NCI-H226 (cell line): ENCODE data around the gene SH2B2.
A peak's percentile ranks its signal among the peaks of the same experiment; 100 is the strongest.

Experiments used
- DNase-seq: peaks from one replicate; pipeline ENCODE4 v3.0.0-alpha.2; 2015

Gene SH2B2

DNA sequence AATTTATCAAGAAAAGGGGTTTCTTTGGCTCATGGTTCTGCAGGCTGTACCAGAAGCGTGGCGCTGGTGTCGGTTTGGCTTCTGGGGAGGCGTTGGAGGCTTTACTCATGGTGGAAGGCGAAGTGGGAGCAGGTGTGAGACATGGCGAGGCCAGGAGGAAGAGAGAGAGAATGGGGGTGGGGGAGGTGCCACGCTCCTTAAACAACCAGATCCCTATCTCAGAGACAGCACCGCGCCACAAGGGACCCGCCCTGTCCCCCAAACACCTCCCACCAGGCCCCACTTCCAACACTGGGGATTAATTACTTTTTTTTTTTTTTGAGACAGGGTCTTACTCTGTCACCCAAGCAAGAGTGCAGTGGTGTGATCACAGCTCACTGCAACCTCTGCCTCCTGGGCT is 18.0 kb upstream of the SH2B2 start:
- no peak for DNase-seq

DNA sequence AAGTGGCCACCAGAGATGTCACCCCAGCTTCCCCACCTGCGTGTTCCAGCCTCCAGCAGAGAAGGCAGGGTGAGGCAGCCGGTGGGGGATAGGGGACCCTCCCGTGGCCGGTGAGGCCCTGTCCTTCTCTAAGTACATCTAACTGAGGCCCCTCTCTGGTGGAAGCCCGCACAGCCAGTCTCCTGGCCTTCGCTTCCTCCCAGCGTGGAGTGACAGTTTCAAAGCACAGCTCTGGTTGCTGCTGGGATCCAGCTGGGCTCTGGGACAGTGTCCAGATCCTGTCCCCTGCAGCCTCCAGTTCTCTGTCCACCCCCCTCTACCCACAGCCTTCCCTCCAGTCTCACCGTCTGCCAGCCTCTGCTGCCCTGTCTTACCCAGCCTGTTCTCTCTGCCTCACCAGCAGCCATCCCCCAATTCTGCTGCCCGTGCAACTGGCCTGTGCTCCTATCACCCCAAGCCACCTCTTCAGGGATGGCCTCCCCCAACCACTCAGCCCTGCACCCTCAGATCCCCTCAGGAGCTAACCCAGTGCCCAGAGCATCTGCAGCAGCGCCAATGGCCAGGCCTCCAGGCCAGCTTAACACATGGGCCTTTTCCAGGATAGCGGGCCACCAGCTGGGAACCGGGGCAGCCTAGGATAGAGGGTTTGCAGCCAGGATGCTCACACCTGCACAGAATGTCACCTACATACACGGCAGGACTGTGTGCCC is 16.3 kb upstream of the SH2B2 start:
- DNase-seq: no peak

DNA sequence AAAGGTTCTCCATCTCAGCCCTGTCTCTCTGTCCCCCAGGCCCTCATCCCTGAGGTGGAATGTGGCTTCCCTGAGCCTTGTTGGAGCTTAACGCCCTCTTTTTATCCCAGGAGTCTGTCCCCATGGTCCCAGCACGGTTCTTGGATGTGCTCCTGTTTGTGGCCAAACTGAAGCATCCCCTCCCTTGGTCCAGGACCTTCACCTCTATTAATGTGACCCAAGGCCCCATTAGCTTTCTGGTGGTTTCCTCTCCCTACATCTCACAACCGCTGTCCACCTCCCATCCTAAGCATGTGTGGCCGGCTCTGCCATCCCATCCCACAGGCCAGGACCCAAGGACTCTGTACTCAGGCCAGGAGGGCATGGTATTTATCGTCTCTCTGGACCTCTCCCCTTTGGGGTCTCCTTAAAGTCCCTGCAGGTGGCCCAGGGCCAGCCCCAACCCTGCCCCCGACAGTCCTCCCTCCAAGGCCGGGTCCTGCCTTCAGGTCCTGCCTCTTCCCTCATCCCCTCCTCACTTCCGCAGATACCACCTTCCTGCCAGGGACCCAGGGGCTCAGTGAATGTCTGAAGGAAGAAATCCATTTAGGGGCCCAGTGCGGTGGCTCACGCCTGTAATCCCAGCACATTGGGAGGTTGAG is 15.4 kb upstream of the SH2B2 start:
- DNase-seq: no peak

DNA sequence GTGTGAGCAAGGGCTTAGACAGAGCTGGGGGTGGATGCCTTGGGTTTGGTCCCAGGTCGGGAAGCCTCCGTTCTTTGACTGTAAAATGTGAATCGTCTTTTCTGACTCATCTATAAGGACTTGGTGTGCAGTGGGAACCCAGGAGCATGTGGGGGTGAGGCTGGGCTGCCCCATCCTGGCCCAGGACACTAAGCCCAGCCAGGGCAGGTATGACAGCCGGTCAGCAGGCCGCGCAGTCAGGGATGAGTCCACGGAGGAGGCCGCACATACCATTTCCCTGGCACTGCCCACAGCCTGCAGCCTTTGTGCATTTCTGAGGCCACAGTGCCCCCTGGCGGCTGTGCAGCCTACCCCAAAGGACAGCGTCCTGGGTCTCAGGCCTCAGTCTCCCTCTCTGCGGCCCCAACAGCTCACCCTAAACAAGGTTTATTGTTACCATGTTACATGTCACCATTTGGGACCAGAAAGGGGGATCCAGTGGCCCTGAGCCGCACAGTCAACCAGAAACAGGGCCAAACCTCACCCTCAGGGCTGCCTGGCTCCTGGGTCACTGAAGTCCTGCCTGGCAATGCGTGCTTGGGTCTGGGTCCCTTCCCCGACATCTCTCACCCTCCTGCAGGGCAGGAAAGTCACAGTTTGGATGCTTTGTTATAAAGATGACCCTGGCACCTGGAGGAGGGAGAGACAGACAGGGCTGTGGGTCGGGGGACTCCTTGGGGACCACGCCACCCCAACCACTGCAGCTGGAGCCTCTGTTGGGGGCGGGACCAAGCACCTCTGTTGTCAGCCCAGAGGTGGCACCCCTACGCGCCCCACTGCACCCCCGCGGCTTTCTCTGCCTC is 14.4 kb upstream of the SH2B2 start:
- DNase-seq: peak; percentile 74

DNA sequence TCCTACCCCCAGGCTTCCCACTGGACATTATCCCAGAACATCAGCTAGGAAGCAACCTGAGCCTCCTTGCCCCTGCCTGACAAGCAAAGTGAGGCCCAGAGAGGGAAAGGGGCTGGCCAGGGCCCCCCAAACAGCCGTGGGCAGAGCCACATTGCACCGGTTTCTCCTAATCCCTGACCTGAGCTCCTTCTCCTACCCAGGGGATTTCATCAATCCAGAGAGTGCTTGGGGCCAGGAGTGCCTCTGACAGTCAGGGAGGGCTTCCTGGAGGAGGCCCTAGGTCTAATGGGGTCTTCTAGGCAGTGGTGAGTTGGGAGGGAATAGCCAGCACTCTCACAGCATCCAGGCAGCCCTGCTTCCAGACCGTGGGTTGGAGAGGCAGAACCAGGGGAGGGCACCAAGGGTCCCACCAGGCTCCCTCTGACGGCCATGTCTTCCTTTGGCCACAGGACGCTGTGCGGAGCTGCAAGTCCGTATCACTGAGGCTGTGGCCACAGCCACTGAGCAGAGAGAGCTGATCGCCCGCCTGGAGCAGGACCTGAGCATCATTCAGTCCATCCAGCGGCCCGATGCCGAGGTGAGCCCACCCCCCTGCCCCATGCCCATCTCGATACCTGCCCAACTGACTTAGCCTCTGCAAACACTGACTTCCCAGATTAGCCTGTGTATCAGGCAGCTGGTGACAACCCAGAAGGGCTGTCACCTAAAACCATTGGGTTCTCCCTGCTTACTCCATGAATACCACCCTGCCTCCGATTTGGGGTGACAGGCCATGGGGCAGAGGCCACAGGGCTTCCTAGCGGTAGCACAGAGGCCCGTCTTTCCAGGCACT is 13.5 kb upstream of the SH2B2 start:
- no peak for DNase-seq

DNA sequence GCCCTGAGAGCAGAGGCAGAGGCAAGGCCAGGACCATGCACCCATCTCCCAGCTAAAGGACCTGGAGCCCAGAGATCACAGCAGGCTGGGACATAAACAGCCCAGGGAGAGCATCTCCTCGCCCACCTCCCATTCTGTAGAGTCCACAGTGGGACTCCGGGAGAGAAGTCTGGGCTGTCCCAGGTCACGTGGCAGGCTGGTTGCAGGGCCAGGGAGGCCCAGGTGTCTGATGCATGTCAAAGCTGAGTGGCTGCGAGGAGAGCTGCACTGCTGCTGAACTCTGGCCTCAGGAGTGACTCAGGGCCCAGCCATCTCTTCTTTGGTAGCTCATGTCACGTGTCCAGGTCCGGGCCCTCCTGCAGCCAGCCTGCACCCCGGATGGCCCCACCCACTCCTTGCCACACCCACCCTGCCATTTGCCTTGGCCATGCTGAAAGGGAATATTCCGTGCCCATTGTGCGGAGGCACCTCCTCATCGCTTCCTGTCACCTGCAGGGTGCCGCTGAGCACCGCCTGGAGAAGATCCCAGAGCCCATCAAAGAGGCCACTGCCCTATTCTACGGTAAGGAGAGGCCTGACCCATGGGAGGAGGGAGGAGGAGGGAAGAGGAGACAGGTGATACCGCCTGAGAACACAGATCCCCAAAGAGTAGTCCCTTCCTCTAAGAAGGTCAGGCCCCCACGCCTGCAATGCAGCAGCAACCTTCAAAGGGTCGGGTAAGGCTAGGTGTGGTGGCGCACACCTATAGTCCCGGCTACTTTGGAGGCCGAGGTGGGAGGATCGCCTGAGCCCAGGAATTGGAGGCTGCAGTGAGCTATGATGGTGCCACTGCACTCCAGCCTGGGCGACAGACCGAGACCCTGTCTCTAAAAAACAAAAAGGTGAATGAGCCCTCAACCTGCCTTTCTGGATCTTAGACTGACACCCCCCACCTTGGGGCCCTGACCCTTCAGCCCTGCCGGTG is 12.6 kb upstream of the SH2B2 start:
- peak; percentile 76 for DNase-seq

DNA sequence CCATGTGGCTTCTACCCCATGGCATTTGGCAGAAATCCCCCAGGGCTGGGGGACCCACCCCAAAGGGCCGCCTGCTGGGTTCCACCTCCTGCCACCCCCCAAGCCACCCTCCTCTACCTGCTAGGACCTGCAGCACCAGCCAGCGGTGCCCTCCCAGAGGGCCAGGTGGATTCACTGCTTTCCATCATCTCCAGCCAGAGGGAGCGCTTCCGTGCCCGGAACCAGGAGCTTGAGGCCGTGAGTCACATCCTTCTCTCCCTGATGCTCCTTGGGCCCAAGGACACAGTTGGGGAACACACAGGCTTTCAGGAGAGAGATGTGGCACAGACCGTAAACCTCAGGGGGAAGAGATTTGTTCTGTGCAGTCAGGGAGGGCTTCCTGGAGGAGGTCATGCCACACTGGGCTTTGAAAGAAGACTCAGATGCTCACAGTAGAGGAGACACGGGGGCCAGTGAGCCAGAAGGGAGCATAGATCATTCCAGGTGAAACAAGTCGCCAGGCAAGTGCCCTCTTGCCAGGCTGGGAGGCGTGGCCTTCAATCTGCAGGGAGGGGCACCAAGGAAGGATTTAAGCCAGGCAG is 11.5 kb upstream of the SH2B2 start:
- DNase-seq: no peak

DNA sequence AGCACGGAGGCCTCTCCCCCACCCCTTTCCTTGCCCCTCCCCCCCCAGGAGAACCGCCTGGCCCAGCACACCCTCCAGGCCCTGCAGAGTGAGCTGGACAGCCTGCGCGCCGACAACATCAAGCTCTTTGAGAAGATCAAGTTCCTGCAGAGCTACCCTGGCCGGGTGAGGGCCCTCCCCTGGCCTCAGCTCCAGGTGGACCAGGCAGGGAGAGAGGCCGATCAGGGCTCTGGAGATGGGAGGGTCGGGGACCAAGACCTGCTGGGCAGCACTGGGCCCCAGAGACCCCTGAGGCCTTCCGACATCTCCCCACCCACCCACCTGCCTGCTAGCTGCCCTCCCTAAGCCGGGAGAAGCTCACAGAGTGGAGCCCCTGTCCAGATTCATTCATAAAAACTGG is 8.8 kb upstream of the SH2B2 start:
- no peak for DNase-seq

DNA sequence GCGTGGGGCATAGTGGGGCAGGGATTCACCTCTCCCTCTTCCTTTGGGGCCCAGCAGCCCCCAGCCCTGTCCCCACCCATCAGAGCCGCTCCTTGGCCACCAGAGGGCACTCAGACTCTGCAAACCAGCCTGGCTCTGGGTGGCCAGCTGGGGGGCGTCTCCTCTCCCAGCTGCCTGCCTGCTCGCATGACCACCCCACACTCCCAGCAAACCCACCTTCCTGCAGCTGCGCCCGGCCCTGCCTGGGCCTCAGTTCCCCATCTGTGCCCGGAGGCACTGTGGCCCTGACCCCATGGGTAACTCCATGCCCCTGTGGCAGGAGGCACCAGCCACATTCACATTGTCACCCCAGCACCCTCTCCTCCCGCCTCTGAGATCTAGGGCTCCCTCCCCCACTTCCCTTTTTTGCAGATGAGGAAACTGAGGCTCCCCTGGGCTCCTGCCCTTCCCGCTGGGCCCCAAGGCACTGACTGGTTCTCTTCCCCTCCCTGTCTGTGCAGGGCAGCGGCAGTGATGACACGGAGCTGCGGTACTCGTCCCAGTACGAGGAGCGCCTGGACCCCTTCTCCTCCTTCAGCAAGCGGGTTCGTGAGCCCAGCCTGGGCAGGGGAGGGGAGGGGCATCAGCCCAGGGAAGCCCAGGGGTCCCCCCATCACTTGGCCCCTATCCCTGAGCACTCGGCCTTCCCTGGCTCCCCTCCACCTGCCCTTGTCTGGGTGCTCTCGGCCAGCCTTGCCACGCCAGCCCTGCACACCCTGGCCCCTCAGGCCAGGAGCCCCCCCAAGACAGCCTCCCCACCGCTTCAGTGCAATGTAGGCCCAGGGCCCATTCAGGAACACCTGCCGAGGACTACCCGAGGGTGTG is 6.9 kb upstream of the SH2B2 start:
- peak; percentile 12 for DNase-seq

DNA sequence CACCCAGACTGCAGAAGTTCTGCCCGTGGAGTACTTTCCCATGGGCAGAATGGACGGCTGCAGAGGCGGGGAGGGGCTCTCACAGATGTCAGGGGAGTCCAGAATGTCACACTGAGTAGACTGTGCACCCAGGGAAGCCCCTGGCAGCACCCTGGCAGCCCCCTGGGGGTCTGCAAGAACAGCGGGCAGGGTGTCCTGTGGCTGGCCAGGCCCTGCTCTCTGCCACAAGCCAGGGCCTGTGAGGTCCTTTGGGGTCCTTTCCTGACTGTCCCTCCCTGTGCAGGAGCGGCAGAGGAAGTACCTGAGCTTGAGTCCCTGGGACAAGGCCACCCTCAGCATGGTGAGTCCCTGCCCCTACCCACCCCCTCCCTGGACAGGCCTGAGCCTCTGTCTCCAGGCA is 6.1 kb upstream of the SH2B2 start:
- no peak for DNase-seq

DNA sequence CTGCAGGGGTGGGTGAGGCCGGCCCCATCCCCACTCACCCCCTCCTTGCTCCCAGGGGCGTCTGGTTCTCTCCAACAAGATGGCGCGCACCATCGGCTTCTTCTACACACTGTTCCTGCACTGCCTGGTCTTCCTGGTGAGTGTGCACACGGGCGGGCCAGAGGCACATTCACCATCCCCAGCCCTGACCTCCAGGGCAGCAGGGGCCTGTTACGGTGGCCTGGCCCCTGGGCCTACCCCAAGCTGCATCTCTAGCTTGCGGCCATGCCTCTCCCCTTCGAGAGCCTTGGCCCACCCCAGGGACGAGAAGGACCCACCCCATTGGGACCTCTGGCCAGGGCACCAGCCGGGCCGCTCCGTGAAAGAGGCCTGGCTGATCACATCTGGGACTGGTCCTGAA is 4.9 kb upstream of the SH2B2 start:
- DNase-seq: no peak

DNA sequence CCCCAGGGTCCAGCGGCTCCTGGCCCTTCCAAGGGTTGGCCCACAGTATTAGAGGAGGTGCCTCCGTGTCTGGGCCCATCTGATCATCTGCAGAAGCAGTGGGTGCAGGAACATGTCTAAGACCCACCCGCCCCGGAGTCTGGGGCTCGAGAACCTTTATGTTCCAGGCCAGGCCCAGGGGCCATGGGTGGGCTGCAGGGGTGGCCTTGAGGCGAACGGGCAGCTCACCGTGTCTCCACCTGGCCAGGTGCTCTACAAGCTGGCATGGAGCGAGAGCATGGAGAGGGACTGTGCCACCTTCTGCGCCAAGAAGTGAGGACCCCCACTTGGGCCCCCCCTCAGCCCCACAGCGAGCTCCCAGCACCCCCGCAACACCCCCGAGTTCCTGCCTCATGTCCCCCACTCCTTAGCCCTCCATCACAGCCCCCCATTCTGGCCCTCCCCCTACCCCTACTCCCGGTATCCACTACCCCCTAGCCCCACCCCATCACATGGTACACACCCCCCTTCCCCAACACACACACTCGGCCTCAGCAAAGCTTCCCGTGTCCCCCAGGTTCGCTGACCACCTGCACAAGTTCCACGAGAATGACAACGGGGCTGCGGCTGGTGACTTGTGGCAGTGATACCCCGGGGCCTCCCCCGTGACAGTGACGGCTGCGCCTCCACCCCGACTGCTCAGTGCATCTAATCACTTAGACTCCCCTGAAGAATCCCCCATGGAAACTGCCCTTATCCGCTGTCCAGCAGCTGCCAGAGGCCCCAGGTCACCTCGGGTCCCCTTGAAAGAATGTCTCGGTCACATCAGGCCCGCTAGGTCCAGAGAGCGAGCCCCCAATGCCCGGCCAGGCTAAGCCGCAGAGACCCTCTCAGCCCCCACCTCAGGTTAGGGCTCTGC is 4.0 kb upstream of the SH2B2 start:
- no peak for DNase-seq

DNA sequence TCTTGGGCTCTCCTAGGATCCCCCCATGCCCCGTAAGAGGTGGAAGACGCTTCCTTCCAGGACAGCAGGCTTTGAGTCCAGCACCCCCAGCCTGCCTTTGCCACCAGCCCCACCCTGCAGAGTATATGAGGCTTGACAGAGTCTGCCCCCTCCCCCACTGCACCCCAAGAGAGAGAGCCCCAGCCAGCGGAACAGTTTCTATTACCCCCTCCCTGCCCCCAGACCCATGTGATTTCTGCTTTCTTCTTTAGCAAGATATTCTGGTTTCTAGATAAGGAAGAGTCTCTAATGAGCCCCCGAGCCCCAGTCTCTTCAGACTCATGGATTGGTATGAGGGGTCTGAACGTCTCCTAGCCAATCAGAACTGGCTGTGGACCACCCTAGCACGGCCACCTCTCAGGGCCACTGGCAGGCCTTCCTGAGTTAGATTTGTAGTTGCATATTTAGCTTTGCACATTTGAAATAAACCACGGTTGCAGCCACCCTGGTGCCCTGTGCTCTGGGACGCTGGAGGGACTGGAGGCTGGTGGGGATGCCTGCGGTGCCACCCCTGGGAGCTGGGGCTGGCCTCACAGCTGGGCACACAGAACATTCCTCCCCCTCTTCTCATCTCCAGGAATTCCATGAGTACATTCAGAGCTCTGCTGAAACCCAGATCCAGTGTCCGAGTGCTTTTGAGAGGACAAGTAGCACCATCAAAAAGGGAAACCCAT is 3.0 kb upstream of the SH2B2 start:
- DNase-seq: no peak

DNA sequence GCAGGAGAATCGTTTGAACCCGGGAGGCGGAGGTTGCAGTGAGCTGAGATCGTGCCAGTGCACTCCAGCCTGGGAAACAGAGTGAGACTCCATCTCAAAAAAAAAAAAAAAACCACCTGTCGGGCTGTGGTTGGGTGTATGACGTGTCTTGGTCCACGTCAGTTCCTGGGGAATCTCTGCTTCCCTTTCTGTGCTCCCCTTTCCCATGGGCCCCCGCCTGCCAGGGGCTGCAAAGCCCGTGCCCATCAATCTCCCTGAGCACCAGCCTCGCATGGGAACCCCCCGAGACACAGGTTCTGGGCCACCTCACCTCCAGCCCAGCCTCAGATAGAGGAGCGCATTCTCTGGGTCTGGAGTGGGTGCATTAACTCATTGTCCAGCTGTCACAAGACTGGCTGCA is 2.3 kb upstream of the SH2B2 start:
- DNase-seq: no peak

DNA sequence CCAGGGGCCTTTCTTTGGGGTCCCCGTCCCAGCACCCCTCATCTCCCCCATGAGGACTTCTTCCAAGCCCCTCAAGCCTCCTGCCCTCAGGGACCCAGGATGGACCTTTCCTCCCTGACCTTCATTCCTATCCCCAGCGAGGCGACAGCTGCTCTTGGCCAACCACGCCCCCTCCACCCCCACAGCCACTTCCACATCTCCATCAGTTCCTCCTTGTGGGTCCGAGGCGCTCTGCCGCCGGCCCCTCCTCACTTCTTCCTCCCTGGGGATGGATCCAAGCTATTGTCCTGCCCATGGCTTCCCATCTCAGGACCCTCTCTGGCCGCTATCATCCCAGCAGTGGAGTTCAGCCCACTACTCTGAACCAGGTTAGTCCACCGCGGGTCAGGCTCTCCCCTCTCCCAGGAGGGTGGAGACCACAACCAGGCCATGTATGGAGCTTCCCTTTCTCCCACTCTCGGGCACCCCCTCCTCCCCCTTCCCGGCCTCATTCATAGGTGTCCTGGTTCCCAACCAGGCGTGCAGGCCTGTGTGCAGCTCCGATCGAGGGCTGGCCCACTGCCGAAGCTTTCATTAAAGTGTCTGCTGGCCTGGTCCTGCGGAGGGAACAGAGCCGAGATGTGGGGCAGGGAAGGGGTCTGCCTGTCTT is 1.7 kb upstream of the SH2B2 start:
- DNase-seq: no peak

DNA sequence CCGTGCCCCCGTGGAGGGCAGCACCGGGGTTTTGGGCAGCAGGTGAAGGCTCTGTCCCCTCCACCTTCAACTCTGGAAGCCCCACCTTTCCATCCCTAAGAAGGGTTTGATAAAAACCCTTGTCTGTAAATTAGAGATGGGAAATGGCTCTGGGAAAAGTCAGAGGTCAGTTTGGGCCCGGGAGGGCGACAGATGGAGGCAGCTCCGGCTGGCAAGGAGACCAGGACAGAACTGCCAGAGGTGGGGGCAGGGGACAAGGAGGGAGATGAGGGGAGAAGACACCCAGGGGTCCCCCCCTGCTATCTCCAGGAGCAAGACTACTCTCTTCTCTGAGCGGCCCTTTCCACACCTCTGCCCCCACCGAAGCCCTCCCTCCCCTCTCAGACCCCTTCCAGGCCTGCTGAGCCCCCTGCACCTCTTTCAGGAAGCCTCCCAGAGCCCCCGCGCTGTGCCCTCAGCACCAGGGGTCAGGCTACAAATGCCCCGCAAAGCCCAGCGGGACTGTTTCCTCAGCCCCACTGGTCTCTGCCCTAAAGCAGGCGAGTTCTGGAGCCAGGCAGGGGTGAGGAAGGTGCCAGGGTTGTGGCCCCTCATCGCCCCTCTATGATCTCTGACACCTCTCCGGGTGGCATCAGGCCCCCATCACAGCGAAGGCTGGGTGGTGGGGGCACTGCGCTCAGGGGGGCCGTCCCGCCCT is 980 bp upstream of the SH2B2 start:
- no peak for DNase-seq
